Measurements from ENCODE around the gene TOP1.

The TOP1 gene

GRCh38 chr20:40996326-40996725 is 32.3 kb upstream of the TOP1 start:
- in situ Hi-C loops (cut with MboI; ENCODE audit: low pct_unique_long_range_greater_than_20kb, low sequenced_read_pairs, unreplicated experiment) = loop anchor here (10.0 kb wide), 1 partner anchor 68 kb away; no protein-coding TSS in a partner anchor
- DNase-seq (ENCODE audit: low spot score) = no peak
- TF ChIP-seq CTCF (IDR thresholded peaks at IDR 0.05; ENCODE audit: extremely low read depth, insufficient read depth, missing control alignments) = no peak

- in situ Hi-C loops (cut with MboI; ENCODE audit: low pct_unique_long_range_greater_than_20kb, low sequenced_read_pairs, unreplicated experiment) = loop anchor here (10.0 kb wide), 1 partner anchor 68 kb away; no protein-coding TSS in a partner anchor
- TF ChIP-seq CTCF (IDR thresholded peaks at IDR 0.05; ENCODE audit: extremely low read depth, insufficient read depth, missing control alignments) = no peak
- no peak for DNase-seq (ENCODE audit: low spot score)
These were observed 31.5 kb upstream of the TOP1 start for GRCh38 chr20:40997116-40997515.

GRCh38 chr20:40999841-41000240 is 28.8 kb upstream of the TOP1 start:
- TF ChIP-seq CTCF (IDR thresholded peaks at IDR 0.05; ENCODE audit: extremely low read depth, insufficient read depth, missing control alignments) = no peak
- in situ Hi-C loops (cut with MboI; ENCODE audit: low pct_unique_long_range_greater_than_20kb, low sequenced_read_pairs, unreplicated experiment) = loop anchor here (10.0 kb wide), 1 partner anchor 65 kb away; no protein-coding TSS in a partner anchor
- no peak for DNase-seq (ENCODE audit: low spot score)

- in situ Hi-C loops (cut with MboI; ENCODE audit: low pct_unique_long_range_greater_than_20kb, low sequenced_read_pairs, unreplicated experiment) = no loop called here
- TF ChIP-seq CTCF (IDR thresholded peaks at IDR 0.05; ENCODE audit: extremely low read depth, insufficient read depth, missing control alignments) = no peak
- DNase-seq (ENCODE audit: low spot score) = no peak
These were observed 28.0 kb upstream of the TOP1 start for GRCh38 chr20:41000628-41001027.

- no peak for DNase-seq (ENCODE audit: low spot score)
- in situ Hi-C loops (cut with MboI; ENCODE audit: low pct_unique_long_range_greater_than_20kb, low sequenced_read_pairs, unreplicated experiment) = no loop called here
- no peak for TF ChIP-seq CTCF (IDR thresholded peaks at IDR 0.05; ENCODE audit: extremely low read depth, insufficient read depth, missing control alignments)
These were observed 27.1 kb upstream of the TOP1 start for GRCh38 chr20:41001497-41001896.

- no peak for TF ChIP-seq CTCF (IDR thresholded peaks at IDR 0.05; ENCODE audit: extremely low read depth, insufficient read depth, missing control alignments)
- DNase-seq (ENCODE audit: low spot score) = no peak
- in situ Hi-C loops (cut with MboI; ENCODE audit: low pct_unique_long_range_greater_than_20kb, low sequenced_read_pairs, unreplicated experiment) = no loop called here
These were observed 25.8 kb upstream of the TOP1 start for GRCh38 chr20:41002842-41003142.
